Transverse colon (tissue), 4 donors: Measurements from ENCODE around the gene FBXO15. TPM values are rescaled to one million over a fixed set of nuclear protein-coding genes. Genes with fewer than 3 reads are reported as not detected.

Experiments used
- DNase-seq: peaks from one replicate; pipeline ENCODE4 v3.0.0-alpha.2; 2019
- H3K27ac ChIP-seq, 4 donors: fragments of 200-600 bp; sonication (generic); 2 replicates each; pipeline ENCODE4 v1.5.1; 2016 to 2018; ENCODE audit warnings: inconsistent platforms in 4 of 4
- H3K27me3 ChIP-seq: fragments of 200-600 bp; sonication (generic); 2 replicates; pipeline ENCODE4 v1.5.1; 2017; ENCODE audit warnings: inconsistent platforms
- H3K36me3 ChIP-seq, 4 donors: fragments of 200-600 bp; sonication (generic); 2 replicates each; pipeline ENCODE4 v1.5.1; 2017 to 2019; ENCODE audit warnings: inconsistent platforms in 4 of 4
- H3K4me1 ChIP-seq, 4 donors: fragments of 200-600 bp; sonication (generic); 2 replicates each; pipeline ENCODE4 v1.5.1; 2017 to 2020; ENCODE audit warnings: inconsistent platforms in 4 of 4
- H3K4me3 ChIP-seq, 4 donors: fragments of 200-600 bp; sonication (generic); 1 replicate in 1 of 4; 2 replicates in 3 of 4; pipeline versions ENCODE4 v1.5.1 to v1.6.1; 2017 to 2019; ENCODE audit warnings: inconsistent platforms in 4 of 4
- H3K9me3 ChIP-seq, 2 donors: fragments of 200-600 bp; sonication (generic); 2 replicates each; pipeline ENCODE4 v1.5.1; 2017 to 2019; ENCODE audit warnings: inconsistent platforms in 2 of 2
- CTCF ChIP-seq, 5 experiments: fragments of 200-600 bp in 3 of 5; fragments of 450-650 bp in 2 of 5; sonication (generic) in 3 of 5; IDR thresholded peaks; 1 replicate in 2 of 5; 2 replicates in 3 of 5; pipeline ENCODE4 v1.5.1; 2016 to 2017; ENCODE audit warnings: antibody characterized with exemption in 5 of 5, inconsistent platforms in 3 of 5, mild to moderate bottlenecking in 2 of 5, moderate library complexity in 1 of 5
- EP300 ChIP-seq: sonication (generic); formaldehyde crosslinking; IDR thresholded peaks from one replicate; pipeline ENCODE4 v1.6.1; 2017; ENCODE audit warnings: antibody characterized with exemption, low read depth
- POLR2A ChIP-seq: fragments of 450-650 bp; IDR thresholded peaks from one replicate; pipeline ENCODE4 v1.6.1; 2016; ENCODE audit warnings: antibody characterized with exemption, mild to moderate bottlenecking, moderate library complexity
- POLR2AphosphoS5 ChIP-seq, 3 donors: sonication (generic); formaldehyde crosslinking; IDR thresholded peaks; one replicate each; pipeline ENCODE4 v1.6.1; 2016; ENCODE audit warnings: antibody characterized with exemption in 3 of 3
- WGBS, 2 donors: methylation state at CpG; one replicate each; pipeline ENCODE4 v1.1.5; 2018; ENCODE audit warnings: low coverage in 1 of 2; 5-methylcytosine and 5-hydroxymethylcytosine counted together
- in situ Hi-C, 4 donors: fragments of 200-750 bp; cut with MboI; loops; one replicate each; pipeline versions ENCODE4 v1.15.0 to v1.15.1; 2017; ENCODE audit warnings: low sequenced_read_pairs in 3 of 4, low pct_ligation_motif_present in 1 of 4, low pct_unique_long_range_greater_than_20kb in 1 of 4
- intact Hi-C: fragments of 100-400 bp; cut with DNase I; formaldehyde crosslinking; loops from one replicate; pipeline ENCODE4 v1.15.1; 2023; ENCODE audit warnings: low total_unique reads
- total RNA-seq, 4 donors: library from RNA; depleted of rRNA; stranded (reverse); fragments of >200 nt; gene quantifications; one replicate each; pipeline ENCODE4 v1.1.0, GENCODE V29; 2016

The FBXO15 gene
- total RNA-seq: under 1 TPM in 2 of 4 donors, not detected in 2; 0.14 to 0.64 TPM

- Histone ChIP-seq H3K9me3 (no peaks in the 10 kb centered on the region), H3K36me3 (no peaks in the 10 kb centered on the region), H3K27me3 (no peaks in the 10 kb centered on the region), H3K27ac (peak within 1 kb of the TSS; percentile 92 to 99 (median 96)), H3K4me1 (peaks cover 11 to 35% (median 18%) of the 10 kb centered on the region in 4 donors), H3K4me3 (peak within 1 kb of the TSS; percentile 59 to 91 (median 71))
- peak; percentile 97 for DNase-seq
- intact Hi-C loops (no loop called here), in situ Hi-C loops (no loop called here)
- WGBS, 2 donors: 0 to 1% methylated on average over 16 to 55 of the region's 58 CpGs
- peak; percentile 70 for TF ChIP-seq POLR2A
- peak; percentile 66 to 90 (median 82) for TF ChIP-seq POLR2AphosphoS5 (IDR thresholded peaks at IDR 0.05)
- TF ChIP-seq CTCF (IDR thresholded peaks at IDR 0.05): no peak
These were observed at the start of gene FBXO15, which contains the start of gene TIMM21 for GRCh38 chr18:74147779-74148542. Gene FBXO15 (minus strand): TSS chr18:74147834. CDS start chr18:74147785, 49 bp downstream. Gene TIMM21 (plus strand): TSS chr18:74148523. CDS start chr18:74148809, 286 bp downstream.

- 3% methylated on average over 5 to 9 of the region's 9 CpGs for WGBS, 2 donors
- peak overlapping the region in 3 of 4 donors; percentile 11 to 41 (median 19) for H3K4me3 ChIP-seq
- H3K9me3 ChIP-seq: no peaks in the 10 kb centered on the region
- H3K36me3 ChIP-seq: no peaks in the 10 kb centered on the region
- H3K4me1 ChIP-seq: peaks cover 0 to 24% (median 10%) of the 10 kb centered on the region in 4 donors
- TF ChIP-seq CTCF (IDR thresholded peaks at IDR 0.05): peak; percentile 89 to 97 (median 95)
- no peak for TF ChIP-seq POLR2AphosphoS5 (IDR thresholded peaks at IDR 0.05)
- in situ Hi-C loops (loop anchor here (5.0 to 25.0 kb wide), 5 partner anchors 138 to 366 kb away; no protein-coding TSS in a partner anchor), intact Hi-C loops (loop anchor here (5.0 to 10.0 kb wide), 2 partner anchors 146 to 358 kb away; no protein-coding TSS in a partner anchor)
- H3K27ac ChIP-seq: peak overlapping the region in 2 of 4 donors; percentile 30 to 32
- peak; percentile 39 for DNase-seq
- no peaks in the 10 kb centered on the region for H3K27me3 ChIP-seq
These were observed 48.8 kb upstream of the FBXO15 start for GRCh38 chr18:74196220-74197119.

- H3K27me3 ChIP-seq: no peaks in the 10 kb centered on the region
- TF ChIP-seq EP300: no peak
- TF ChIP-seq POLR2AphosphoS5 (IDR thresholded peaks at IDR 0.05): no peak
- no peak for TF ChIP-seq POLR2A
- no peak for TF ChIP-seq CTCF (IDR thresholded peaks at IDR 0.05)
- in situ Hi-C loops (loop anchor here (5.0 to 25.0 kb wide), 5 partner anchors 140 to 368 kb away; no protein-coding TSS in a partner anchor), intact Hi-C loops (loop anchor here (5.0 to 10.0 kb wide), 2 partner anchors 148 to 360 kb away; no protein-coding TSS in a partner anchor)
- WGBS, 2 donors: 55% methylated on average over 3 of the region's 3 CpGs; no CpG with 5 or more reads in 1 of the 2 donors
- no peak overlapping the region for H3K27ac ChIP-seq
- H3K9me3 ChIP-seq: no peaks in the 10 kb centered on the region
- DNase-seq: no peak
- H3K4me3 ChIP-seq: no peak overlapping the region
- H3K4me1 ChIP-seq: peaks cover 0 to 24% (median 10%) of the 10 kb centered on the region in 4 donors
- no peaks in the 10 kb centered on the region for H3K36me3 ChIP-seq
These were observed 47.1 kb upstream of the FBXO15 start for GRCh38 chr18:74194691-74195090.
